Vagina (tissue), 2 donors: ENCODE data around the gene PIN1. TPM values are rescaled to one million over a fixed set of nuclear protein-coding genes. Genes with fewer than 3 reads are reported as not detected.

Source experiments
- DNase-seq, 2 donors: peaks; one replicate each; pipeline ENCODE4 v3.0.0-alpha.2; 2017; ENCODE audit errors: extremely low spot score in 2 of 2
- H3K27ac ChIP-seq: fragments of 200-600 bp; sonication (generic); one replicate; pipeline ENCODE4 v1.5.1; 2019
- H3K27me3 ChIP-seq: fragments of 200-600 bp; sonication (generic); one replicate; pipeline ENCODE4 v1.5.1; 2019
- H3K36me3 ChIP-seq, 2 donors: fragments of 200-600 bp; sonication (generic); one replicate each; pipeline ENCODE4 v1.5.1; 2017 to 2019
- H3K4me1 ChIP-seq: fragments of 200-600 bp; sonication (generic); one replicate; pipeline ENCODE4 v1.5.1; 2019
- H3K4me3 ChIP-seq, 2 donors: fragments of 200-600 bp; sonication (generic); 1 replicate in 1 of 2; 2 replicates in 1 of 2; pipeline ENCODE4 v1.5.1; 2016 to 2019
- H3K9me3 ChIP-seq: fragments of 200-600 bp; sonication (generic); one replicate; pipeline ENCODE4 v1.5.1; 2019
- POLR2A ChIP-seq, 2 donors: fragments of 450-650 bp; IDR thresholded peaks; one replicate each; pipeline ENCODE4 v1.6.1; 2017; ENCODE audit warnings: antibody characterized with exemption in 2 of 2, mild to moderate bottlenecking in 2 of 2, moderate library complexity in 2 of 2
- POLR2AphosphoS5 ChIP-seq, 2 donors: sonication (generic); formaldehyde crosslinking; IDR thresholded peaks; one replicate each; pipeline ENCODE4 v1.9.0; 2017; ENCODE audit warnings: antibody characterized with exemption in 2 of 2, mild to moderate bottlenecking in 2 of 2, low read depth in 1 of 2; ENCODE audit not compliant: insufficient read depth in 1 of 2
- intact Hi-C: fragments of 100-400 bp; cut with DNase I; formaldehyde crosslinking; loops from one replicate; pipeline ENCODE4 v1.15.1; 2023
- total RNA-seq: library from RNA; depleted of rRNA; stranded (reverse); fragments of >200 nt; gene quantifications from one replicate; pipeline ENCODE4 v1.2.3, GENCODE V29; 2016
- TF ChIP-seq, protein P1 (sequence below), 3 experiments: fragments of 450-650 bp in 2 of 3; fragments of 200-600 bp in 1 of 3; sonication (generic) in 1 of 3; IDR thresholded peaks; one replicate each; pipeline ENCODE4 v1.5.1; 2017 to 2019; ENCODE audit warnings: antibody characterized with exemption in 3 of 3, mild to moderate bottlenecking in 2 of 3, moderate library complexity in 2 of 3

Gene PIN1
- total RNA-seq, 1 donor from 2014 or later = 73.4 TPM

DNA sequence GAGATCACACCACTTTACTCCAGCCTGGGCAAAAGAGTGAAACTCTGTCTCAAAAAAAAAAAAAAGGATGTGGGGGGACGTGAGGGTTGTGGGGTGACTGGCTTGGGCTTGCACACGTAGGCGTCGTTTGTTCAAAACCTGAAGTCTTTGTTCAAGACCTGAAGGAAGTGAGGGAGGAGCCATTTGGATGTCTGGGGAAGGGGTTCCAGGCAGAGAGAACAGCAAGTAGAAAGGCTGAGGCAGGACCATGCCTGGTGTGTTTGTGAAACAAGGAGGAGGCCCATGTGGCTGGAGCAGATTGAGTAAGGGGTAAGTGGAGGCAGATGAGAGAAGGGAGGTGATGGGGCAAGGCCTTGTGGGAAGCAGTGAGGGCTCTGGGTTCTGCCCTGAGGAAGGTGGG is 27.8 kb downstream of the PIN1 start:
- Histone ChIP-seq H3K36me3 (no peaks in the 10 kb centered on the region), H3K4me1 (no peaks in the 10 kb centered on the region), H3K9me3 (no peaks in the 10 kb centered on the region), H3K27ac (no peak overlapping the region), H3K27me3 (no peaks in the 10 kb centered on the region), H3K4me3 (no peak overlapping the region)
- no peak for TF ChIP-seq POLR2A (IDR thresholded peaks at IDR 0.05)
- no peak for TF ChIP-seq POLR2AphosphoS5 (IDR thresholded peaks at IDR 0.05; ENCODE audit: insufficient read depth in 1 of 2, low read depth in 1 of 2)
- TF ChIP-seq, protein P1, sequence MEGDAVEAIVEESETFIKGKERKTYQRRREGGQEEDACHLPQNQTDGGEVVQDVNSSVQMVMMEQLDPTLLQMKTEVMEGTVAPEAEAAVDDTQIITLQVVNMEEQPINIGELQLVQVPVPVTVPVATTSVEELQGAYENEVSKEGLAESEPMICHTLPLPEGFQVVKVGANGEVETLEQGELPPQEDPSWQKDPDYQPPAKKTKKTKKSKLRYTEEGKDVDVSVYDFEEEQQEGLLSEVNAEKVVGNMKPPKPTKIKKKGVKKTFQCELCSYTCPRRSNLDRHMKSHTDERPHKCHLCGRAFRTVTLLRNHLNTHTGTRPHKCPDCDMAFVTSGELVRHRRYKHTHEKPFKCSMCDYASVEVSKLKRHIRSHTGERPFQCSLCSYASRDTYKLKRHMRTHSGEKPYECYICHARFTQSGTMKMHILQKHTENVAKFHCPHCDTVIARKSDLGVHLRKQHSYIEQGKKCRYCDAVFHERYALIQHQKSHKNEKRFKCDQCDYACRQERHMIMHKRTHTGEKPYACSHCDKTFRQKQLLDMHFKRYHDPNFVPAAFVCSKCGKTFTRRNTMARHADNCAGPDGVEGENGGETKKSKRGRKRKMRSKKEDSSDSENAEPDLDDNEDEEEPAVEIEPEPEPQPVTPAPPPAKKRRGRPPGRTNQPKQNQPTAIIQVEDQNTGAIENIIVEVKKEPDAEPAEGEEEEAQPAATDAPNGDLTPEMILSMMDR (IDR thresholded peaks at IDR 0.05) = no peak
- no peak for DNase-seq
- intact Hi-C loops = no loop called here

DNA sequence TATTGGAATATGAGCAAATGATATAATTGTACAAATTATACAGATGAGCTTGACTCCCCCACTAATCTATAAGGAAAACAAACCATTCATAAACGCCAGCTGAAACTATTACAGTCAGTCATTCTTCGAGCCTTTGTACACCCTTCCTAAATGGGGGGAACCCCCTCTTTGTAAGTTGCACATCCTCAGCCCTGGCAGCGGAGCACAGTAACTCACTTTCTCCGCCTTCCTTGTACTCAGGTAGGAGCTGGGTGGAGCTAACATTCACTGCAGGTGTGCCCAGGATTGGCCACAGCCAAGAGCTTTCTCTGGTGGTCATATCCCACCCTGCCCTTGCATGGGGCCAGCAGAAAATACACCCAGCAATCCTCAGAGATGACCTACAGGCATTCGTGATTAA is 28.6 kb downstream of the PIN1 start:
- H3K36me3 ChIP-seq = no peaks in the 10 kb centered on the region
- H3K4me1 ChIP-seq = no peaks in the 10 kb centered on the region
- no peak overlapping the region for H3K4me3 ChIP-seq
- TF ChIP-seq, protein P1 (IDR thresholded peaks at IDR 0.05) = no peak
- TF ChIP-seq POLR2AphosphoS5 (IDR thresholded peaks at IDR 0.05; ENCODE audit: insufficient read depth in 1 of 2, low read depth in 1 of 2) (no peak), POLR2A (IDR thresholded peaks at IDR 0.05) (no peak)
- intact Hi-C loops = no loop called here
- no peak overlapping the region for H3K27ac ChIP-seq
- no peaks in the 10 kb centered on the region for H3K9me3 ChIP-seq
- no peaks in the 10 kb centered on the region for H3K27me3 ChIP-seq
- no peak for DNase-seq

DNA sequence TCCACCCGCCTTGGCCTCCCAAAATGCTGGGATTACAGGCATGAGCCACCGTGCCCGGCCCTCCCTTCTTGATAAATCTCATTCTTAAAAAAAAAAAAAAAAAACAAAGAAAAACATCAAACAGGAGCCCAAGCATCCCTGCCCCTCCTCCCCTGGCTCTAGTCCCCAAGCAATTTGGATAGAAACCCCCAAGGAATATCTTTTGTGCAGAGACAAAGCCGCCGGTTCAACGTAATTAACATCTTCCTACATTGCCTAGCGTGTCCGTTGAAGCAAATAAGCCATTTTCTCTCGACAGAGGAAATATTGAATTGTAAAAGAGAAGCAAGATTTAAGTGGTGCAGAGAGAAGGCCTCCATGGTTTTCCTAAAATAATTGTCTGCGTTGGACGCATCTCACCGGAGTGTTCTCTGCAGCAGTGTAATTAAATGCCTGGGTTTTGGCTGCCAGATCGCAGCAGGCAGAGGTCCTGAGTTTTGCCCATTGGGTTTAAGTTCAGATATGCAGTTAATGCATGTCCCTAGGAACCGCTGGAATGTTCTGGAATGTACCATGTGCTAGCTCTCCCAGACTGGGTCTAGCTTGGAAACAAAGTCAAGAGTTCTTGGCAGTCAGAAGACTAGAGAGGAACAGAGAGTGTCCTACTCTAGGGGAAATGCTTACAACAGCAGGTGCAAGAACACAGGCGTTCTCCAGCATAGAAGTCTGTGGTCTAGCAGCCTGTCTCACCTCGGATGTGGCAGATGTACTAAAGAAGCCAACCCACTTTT is 30.8 kb downstream of the PIN1 start:
- Histone ChIP-seq H3K27ac (no peak overlapping the region), H3K4me1 (no peaks in the 10 kb centered on the region), H3K36me3 (no peaks in the 10 kb centered on the region), H3K4me3 (no peak overlapping the region), H3K9me3 (no peaks in the 10 kb centered on the region), H3K27me3 (no peaks in the 10 kb centered on the region)
- intact Hi-C loops = no loop called here
- DNase-seq = no peak
- TF ChIP-seq POLR2AphosphoS5 (IDR thresholded peaks at IDR 0.05; ENCODE audit: insufficient read depth in 1 of 2, low read depth in 1 of 2) (no peak), POLR2A (IDR thresholded peaks at IDR 0.05) (no peak)
- TF ChIP-seq, protein P1 (IDR thresholded peaks at IDR 0.05) = no peak

- Histone ChIP-seq H3K27ac (no peak overlapping the region), H3K36me3 (no peaks in the 10 kb centered on the region), H3K9me3 (no peaks in the 10 kb centered on the region), H3K27me3 (no peaks in the 10 kb centered on the region), H3K4me1 (no peaks in the 10 kb centered on the region), H3K4me3 (no peak overlapping the region)
- TF ChIP-seq, protein P1 (IDR thresholded peaks at IDR 0.05) = no peak
- TF ChIP-seq POLR2A (IDR thresholded peaks at IDR 0.05) = no peak
- no peak for TF ChIP-seq POLR2AphosphoS5 (IDR thresholded peaks at IDR 0.05; ENCODE audit: insufficient read depth in 1 of 2, low read depth in 1 of 2)
- no peak for DNase-seq
- intact Hi-C loops = no loop called here
These were observed 34.0 kb downstream of the PIN1 start for GRCh38 chr19:9868983-9869617.
